CD4-positive, alpha-beta T cell treated with Interleukin-4 for 4 hours (primary cell): ENCODE results near the gene KLHL3.
"Not testable (repeated sequence)": the region's sequence is repeated elsewhere in the genome, so short reads cannot be mapped to it uniquely, and the experiment has no call there.

Experiments used
- DNase-seq: peaks from one replicate; pipeline ENCODE4 v3.0.0-alpha.2; 2020

Gene KLHL3

GRCh38 chr5:137665678-137666460, 70.0 kb downstream of the KLHL3 start:
- DNase-seq: peak; percentile 40

DNA sequence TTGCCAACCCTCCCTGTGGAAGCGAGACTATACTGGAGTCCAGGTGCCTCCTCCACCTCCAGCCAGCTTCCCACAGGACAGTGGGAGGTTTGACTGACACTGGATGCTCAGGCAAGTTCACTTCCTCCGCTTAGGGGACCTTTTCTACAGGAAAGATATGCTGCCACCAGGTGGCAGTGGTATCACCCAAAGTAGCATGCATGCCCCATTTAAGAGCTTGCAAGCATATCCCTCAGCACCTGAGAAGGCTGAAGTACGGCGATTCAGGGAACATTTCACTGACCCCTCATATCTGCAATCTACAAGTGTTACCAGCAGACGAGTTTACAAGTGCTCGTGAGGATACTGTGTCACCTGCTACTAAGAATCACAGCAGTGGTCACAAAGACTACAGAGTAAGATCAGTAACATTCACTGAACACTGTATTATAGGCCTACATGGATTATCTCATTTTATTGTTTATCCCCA, 75.5 kb downstream of the KLHL3 start:
- peak; percentile 75 for DNase-seq

DNA sequence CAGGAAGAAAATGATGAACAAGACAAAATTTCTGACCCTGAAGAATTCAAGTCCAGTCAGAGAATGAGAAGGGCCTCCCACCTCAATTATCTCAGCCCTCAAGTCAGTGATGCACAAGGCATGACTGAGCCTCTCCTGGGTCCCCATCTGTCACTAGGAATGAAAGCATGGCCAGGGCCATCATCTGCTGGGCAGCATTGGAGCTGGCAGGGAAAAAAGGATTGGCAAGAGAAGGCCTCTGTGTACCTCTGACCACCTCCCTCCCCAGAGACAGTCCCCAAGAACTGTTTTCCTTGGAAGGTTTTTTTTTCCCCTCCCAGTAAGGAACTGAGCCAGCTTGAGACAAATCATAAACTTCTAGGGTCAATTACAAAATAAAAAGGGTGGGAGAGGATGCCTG, 76.7 kb downstream of the KLHL3 start:
- DNase-seq: no peak

DNA sequence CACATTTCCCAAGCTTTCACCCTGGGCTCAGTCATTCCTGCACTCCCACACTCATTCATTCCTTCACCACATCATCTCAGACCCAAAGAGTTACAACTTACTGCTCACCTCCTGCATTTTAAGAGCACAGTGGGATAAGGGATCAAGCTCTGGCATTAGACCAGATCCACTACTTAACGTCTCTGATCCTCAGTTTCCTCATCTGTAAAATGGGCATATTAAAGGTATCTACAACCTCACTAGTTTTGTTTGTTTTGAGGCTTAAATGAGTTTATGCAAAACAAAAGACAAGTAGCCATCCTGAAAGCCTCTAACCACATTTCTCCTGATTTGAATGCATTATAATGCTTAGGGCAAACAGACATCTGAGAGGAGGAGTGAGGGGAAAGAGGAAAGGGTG, 77.6 kb downstream of the KLHL3 start:
- DNase-seq: no peak

DNA sequence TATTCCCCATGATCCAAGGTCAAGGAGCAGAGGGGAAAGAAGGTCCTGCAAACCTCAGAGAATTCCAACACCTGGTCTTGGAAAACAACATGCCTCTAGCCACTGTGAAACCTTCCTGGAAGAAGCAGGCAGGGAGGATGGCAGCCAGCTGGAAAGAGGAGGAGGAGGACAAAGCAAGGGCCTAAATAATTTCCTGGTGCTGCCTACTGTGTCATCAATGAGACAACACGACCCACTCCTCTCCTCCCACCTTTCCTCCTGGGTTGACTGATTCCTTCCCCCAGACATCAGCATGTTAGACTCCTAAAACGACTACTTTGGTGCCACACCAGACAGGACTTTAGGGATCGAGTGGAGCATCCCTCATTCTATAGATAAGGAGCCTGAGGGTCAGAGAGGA, 78.8 kb downstream of the KLHL3 start:
- no peak for DNase-seq

DNA sequence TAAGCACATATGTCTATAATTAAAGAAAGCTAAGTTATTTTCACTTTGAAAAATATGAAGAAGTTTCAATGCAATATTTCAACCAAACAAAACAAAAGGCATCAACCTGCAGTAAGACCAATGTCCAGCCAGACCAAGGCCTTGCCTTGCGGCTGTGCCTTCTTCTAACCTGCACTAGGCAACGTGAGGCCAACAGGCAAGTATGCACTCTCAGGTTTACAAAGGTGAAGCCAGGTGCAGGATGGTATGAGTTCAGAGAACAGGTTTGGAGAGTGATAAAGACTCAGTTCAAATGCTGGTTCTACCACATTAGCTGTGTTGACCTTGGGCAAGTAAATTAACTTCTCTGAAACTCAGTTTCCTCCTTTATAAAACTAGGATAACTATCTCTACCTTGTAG, 79.3 kb downstream of the KLHL3 start:
- DNase-seq: no peak

GRCh38 chr5:137651022-137651421, 84.9 kb downstream of the KLHL3 start:
- no peak for DNase-seq

DNA sequence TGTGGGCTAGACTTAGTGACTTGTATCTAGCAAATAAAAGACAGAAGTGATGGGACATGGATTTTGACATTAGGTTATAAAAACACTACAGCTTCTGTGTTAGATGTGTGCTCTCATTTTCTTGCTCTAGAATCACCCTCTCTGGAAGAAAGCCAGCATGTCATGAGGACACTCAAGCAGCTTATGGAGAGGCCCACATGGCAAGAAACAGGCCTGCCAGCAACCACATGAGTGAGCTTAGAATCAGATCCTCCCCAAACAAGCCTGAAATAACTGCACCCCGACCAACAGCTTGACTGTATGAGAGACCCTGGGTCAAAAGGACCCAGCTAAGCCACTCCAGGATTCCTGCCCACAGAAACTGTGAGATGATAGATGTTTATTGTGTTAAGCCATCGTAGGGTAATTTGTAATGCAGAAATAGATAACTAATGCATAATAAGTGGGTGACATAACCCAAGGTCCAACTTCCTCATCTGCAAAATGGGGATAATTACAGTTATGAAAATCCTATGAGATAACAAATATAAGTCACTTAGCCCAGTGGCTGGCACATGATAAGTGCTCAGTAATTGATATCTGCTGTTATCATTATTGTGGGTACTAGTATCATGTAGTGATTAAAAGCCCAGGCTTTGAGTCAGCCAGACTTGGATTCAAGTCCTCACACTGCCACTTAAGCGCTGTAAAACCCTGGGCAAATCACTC, 86.5 kb downstream of the KLHL3 start:
- no peak for DNase-seq

DNA sequence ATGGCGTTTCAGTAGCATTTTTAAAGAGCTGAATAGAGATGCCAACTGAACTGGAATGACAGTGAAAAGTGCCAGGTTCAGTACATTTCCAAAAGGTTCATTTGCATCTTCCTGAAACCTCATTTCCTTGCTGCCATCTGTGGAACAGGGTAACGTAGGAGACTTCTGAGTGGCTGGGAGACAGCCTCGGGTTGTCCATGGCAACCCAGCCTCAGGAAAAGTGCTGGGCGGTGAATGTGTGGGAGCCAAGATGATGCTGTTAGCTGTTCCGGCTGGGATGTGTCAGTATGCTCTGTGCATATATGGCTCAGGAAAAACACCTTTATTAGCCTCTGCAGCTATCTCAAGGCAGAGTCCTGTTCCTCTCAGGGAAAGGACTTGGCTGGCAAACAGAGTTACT, 87.5 kb downstream of the KLHL3 start:
- DNase-seq: no peak

DNA sequence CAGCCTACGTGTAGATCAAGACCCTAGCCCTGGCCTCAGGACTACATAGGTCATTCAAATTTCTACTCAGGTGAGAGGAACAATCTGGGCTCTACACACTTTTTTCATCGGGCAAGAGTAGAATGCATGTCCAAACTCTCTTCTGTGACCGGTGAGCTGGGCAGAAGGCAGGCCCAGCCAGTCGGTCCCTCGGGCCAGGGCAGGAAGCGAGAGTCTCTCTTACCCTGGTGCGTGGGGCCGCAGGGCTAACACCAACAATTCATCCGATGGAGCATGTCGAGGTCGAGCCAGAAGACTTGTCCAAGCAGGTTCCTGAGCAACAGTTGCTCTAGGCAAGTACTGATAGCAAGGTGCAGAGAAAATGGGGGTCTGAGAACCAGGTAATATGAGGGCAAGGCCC, 88.5 kb downstream of the KLHL3 start:
- DNase-seq: no peak

GRCh38 chr5:137646761-137647160, 89.1 kb downstream of the KLHL3 start:
- no peak for DNase-seq

DNA sequence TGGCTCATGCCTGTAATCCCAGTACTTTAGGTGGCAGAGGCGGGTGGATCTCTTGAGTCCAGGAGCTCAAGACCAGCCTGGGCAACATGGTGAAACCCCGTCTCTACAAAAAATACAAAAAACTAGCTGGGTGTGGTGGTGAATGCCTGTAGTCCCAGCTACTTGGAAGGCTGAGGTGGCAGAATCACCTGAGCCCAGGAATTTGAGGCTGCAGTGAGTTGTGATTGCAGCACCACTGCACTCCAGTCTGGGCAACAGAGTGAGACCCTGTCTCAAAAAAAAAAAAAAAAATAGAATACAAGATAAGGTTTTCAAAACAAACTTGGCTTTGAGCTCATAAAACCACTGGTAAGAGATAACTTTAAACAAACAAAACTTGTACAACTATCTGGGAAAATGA, 92.8 kb downstream of the KLHL3 start:
- not testable (repeated sequence) for DNase-seq

DNA sequence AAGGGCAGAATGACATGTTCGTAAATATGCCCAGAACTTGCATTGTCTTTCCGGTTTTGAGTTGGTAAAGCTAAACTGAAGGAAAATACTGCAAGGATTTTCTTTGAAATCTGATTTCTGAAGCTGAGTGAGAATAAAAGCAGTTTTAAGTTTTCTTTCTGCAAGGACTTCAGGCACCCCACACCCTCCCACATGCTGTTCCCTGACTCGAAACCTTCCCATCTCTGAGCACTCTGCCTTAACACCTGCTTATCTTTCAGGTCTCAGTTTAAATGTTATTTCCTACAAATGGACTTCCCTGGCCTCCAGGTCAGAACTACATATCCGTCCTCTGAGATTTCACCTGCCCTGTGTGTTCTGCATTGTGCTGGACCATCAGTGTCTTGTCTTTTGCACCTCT, 93.8 kb downstream of the KLHL3 start:
- DNase-seq: no peak

- DNase-seq: no peak
Measured at GRCh38 chr5:137641148-137641547, 94.7 kb downstream of the KLHL3 start.

DNA sequence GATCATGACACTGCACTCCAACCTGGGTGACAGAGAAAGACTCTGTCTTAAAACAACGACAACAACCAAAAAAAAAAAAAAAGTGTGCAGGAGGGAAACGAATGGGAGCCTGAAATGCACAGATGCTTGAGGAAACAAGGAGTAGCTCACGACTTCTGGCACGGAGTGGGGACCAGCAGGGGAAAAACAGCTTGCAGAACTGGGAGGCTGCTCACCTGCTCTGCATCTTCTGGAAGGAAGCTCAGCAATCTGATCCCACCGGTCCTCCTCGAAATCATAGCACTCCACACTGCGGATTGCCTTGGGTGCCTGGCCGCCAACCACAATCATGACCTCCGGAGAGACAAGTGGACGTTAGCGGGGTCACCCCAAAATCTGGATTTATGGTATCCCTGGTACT, 96.2 kb downstream of the KLHL3 start:
- DNase-seq: no peak

DNA sequence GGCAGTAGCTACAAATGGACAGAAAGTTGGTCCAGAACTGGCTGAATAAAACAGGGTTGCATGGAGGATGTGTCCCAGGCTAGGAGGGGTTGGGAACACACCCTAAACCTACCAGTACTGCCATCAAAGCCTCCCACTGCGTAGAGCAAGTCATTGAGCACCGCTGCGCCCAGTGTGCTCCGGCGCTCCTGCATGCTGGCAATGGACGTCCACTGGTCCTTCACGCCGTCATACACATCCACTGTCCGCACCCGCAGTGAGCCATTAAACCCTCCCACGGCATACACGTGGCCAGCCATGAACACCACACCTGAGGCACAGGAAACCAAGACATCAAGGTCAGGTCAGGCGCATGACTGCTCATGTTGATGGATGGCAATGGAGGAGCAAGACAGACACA, 97.0 kb downstream of the KLHL3 start:
- no peak for DNase-seq

DNA sequence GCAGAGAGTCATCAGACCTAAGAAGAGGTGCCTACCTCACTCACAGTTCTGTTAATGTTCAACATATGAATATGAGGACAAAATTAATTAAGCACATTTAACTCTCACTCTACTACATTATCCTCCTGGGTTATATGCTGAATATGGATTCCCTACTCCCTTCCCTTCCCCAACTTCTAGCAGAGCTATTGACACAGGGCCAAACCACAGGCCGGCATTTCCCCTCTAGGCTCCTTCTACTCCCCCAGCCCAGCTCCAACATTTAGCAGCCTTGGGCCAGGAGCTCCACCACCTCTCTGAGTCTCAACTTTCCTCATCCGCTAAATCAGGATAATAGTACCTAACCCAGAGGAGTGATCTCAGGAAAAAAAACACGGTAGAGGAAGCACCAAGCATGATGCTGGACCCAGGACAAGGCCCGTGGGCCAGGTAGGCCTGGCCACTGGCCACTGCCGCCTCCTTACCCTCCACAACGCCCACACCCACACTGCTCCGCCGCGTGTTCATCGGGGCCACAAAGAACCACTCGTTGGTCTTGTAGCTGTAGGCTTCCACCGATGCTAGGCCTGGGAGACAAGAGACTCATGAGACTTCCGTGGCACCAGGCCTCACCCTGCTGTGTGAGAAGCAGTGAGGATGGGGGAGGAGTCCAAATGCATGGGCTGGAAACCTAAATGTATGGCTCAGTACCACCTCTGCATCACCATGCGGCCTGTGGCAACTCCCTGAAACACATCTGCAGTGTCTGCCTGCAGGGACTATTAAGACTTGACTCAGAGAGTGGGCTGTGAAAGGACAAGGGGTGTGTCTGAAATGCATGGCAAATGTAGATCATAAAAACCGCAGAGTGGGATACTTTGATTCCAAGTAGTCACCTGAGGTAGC, 98.8 kb downstream of the KLHL3 start:
- no peak for DNase-seq

GRCh38 chr5:137636099-137636498, 99.8 kb downstream of the KLHL3 start:
- no peak for DNase-seq

DNA sequence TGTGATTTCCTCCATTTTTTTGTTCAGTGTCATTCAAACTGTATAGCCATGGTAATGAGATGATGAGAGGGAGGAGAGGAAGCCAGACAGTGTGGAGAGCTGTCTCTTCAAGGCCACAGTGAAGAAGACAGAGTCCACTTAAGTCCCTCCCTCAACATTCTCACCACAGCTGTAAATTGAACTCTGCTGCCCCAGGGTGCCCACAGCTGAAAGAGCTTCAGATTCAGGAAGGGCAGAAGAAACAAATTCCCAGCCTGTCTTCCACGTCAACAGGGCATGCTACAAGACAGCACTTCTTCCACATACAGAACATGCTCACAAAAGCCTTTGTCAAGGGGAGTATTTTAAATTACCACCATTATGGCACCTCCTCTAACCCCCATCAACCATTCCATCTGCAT, 100.4 kb downstream of the KLHL3 start:
- no peak for DNase-seq

- no peak for DNase-seq
Measured at GRCh38 chr5:137633896-137634295, 102.0 kb downstream of the KLHL3 start.

GRCh38 chr5:137632716-137633115, 103.2 kb downstream of the KLHL3 start:
- no peak for DNase-seq

GRCh38 chr5:137631453-137631852, 104.4 kb downstream of the KLHL3 start:
- no peak for DNase-seq

DNA sequence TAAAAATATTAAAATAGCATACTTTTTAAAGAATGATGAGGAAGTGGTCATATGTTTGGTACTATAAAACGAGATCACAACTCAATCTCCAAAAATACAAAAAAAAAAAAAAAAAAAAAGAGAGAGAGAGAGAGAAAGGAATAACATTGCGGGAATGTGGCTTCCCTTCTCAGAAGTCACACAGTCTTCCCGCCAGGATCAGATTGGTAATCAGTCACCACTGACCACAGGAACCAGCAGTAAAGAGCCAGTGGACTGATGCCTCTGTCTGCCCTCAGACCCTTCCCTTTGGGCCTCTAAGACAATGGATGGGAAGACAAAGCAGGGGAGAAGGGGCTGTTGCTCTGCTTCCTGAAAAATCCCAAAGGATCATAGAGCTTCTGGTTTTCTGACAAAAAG, 104.9 kb downstream of the KLHL3 start:
- DNase-seq: no peak
